ENCODE data around the gene SDCCAG8. TPM values are rescaled to one million over a fixed set of nuclear protein-coding genes. Genes with fewer than 3 reads are reported as not detected.

Gene SDCCAG8
- total RNA-seq, 4 donors from 2014 or later: 24.5 to 52.7 (median 31.7) TPM

- H3K27me3 ChIP-seq: no peaks in the 10 kb centered on the region
- H3K4me1 ChIP-seq: peaks cover 4 to 9% (median 8%) of the 10 kb centered on the region in 4 donors
- WGBS: 68% methylated on average over 4 of the region's 4 CpGs
- H3K9me3 ChIP-seq: no peaks in the 10 kb centered on the region
- H3K27ac ChIP-seq (replicated peaks in 1 of 4): no peak overlapping the region
- H3K4me3 ChIP-seq: no peak overlapping the region
- intact Hi-C loops (cut with DNase I): no loop called here
- H3K36me3 ChIP-seq: peaks cover 0 to 5% (median 0%) of the 10 kb centered on the region in 4 donors
- no peak for TF ChIP-seq EP300 (IDR thresholded peaks at IDR 0.05)
- TF ChIP-seq, protein P1, sequence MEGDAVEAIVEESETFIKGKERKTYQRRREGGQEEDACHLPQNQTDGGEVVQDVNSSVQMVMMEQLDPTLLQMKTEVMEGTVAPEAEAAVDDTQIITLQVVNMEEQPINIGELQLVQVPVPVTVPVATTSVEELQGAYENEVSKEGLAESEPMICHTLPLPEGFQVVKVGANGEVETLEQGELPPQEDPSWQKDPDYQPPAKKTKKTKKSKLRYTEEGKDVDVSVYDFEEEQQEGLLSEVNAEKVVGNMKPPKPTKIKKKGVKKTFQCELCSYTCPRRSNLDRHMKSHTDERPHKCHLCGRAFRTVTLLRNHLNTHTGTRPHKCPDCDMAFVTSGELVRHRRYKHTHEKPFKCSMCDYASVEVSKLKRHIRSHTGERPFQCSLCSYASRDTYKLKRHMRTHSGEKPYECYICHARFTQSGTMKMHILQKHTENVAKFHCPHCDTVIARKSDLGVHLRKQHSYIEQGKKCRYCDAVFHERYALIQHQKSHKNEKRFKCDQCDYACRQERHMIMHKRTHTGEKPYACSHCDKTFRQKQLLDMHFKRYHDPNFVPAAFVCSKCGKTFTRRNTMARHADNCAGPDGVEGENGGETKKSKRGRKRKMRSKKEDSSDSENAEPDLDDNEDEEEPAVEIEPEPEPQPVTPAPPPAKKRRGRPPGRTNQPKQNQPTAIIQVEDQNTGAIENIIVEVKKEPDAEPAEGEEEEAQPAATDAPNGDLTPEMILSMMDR (IDR thresholded peaks at IDR 0.05): no peak
- no peak for TF ChIP-seq POLR2A (IDR thresholded peaks at IDR 0.05; ENCODE audit: low read depth)
- no peak for TF ChIP-seq POLR2AphosphoS5 (IDR thresholded peaks at IDR 0.05)
- no peak for DNase-seq (ENCODE audit: extremely low spot score)
Observed at GRCh38 chr1:243447844-243448243, 192.0 kb downstream of the SDCCAG8 start.

GRCh38 chr1:243449373-243449772, 193.5 kb downstream of the SDCCAG8 start:
- WGBS: 78% methylated on average over 6 of the region's 6 CpGs
- no peak for DNase-seq (ENCODE audit: extremely low spot score)
- intact Hi-C loops (cut with DNase I): no loop called here
- no peak overlapping the region for H3K27ac ChIP-seq (replicated peaks in 1 of 4)
- H3K4me3 ChIP-seq: no peak overlapping the region
- H3K27me3 ChIP-seq: no peaks in the 10 kb centered on the region
- TF ChIP-seq, protein P1 (IDR thresholded peaks at IDR 0.05): no peak
- TF ChIP-seq POLR2A (IDR thresholded peaks at IDR 0.05; ENCODE audit: low read depth) (no peak), POLR2AphosphoS5 (IDR thresholded peaks at IDR 0.05) (no peak), EP300 (IDR thresholded peaks at IDR 0.05) (no peak)
- H3K4me1 ChIP-seq: peaks cover 0 to 5% (median 2%) of the 10 kb centered on the region in 4 donors
- H3K9me3 ChIP-seq: no peaks in the 10 kb centered on the region
- peaks cover 0 to 8% (median 0%) of the 10 kb centered on the region in 4 donors for H3K36me3 ChIP-seq

- TF ChIP-seq, protein P1 (IDR thresholded peaks at IDR 0.05): no peak
- TF ChIP-seq POLR2A (IDR thresholded peaks at IDR 0.05; ENCODE audit: low read depth): no peak
- no peak for TF ChIP-seq POLR2AphosphoS5 (IDR thresholded peaks at IDR 0.05)
- TF ChIP-seq EP300 (IDR thresholded peaks at IDR 0.05): no peak
- no peaks in the 10 kb centered on the region for H3K9me3 ChIP-seq
- peaks cover 0 to 3% (median 0%) of the 10 kb centered on the region in 4 donors for H3K36me3 ChIP-seq
- no peaks in the 10 kb centered on the region for H3K27me3 ChIP-seq
- H3K4me3 ChIP-seq: no peak overlapping the region
- 91% methylated on average over 2 of the region's 2 CpGs for WGBS
- H3K27ac ChIP-seq (replicated peaks in 1 of 4): no peak overlapping the region
- H3K4me1 ChIP-seq: peaks cover 0 to 3% (median 0%) of the 10 kb centered on the region in 4 donors
- intact Hi-C loops (cut with DNase I): no loop called here
- DNase-seq (ENCODE audit: extremely low spot score): no peak
Observed at GRCh38 chr1:243452092-243452491, 196.3 kb downstream of the SDCCAG8 start.

DNA sequence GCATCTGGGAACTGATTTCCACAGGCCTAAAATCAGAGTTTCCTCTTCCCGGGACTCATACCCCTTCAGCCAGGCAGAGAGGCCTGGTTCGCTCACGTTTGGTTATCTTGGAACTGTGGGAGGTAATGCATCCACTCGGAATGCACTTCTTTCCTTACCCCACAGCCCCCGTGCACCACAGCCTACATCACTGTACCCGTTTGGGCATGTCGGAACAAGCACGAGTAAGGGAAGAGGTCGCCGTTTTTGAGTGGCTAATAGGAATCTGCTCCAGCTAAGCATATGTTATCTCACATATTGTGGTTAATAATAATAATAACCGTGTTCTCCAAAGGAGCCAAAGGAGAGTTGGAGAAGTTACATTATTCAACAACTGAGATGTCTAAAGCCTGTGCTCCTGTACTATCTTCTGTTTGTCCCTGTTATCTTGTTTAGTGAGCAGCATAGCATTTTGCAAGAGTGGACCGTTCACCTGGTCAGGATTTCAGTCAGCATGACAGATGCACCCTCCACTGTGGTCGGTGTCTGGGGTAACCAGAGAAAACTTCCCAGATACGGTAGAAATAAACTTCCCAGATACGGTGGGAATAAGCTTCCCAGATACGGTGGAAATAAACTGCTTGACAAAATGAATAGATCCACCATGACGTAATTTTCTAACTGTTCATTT, 198.6 kb downstream of the SDCCAG8 start:
- H3K36me3 ChIP-seq: peaks cover 0 to 3% (median 0%) of the 10 kb centered on the region in 4 donors
- 95% methylated on average over 17 of the region's 17 CpGs for WGBS
- intact Hi-C loops (cut with DNase I): no loop called here

More for the DNA sequence above, 198.6 kb downstream of the SDCCAG8 start:
- no peak for DNase-seq (ENCODE audit: extremely low spot score)
- H3K27ac ChIP-seq (replicated peaks in 1 of 4): no peak overlapping the region
- H3K4me1 ChIP-seq: no peaks in the 10 kb centered on the region
- H3K9me3 ChIP-seq: no peaks in the 10 kb centered on the region
- H3K4me3 ChIP-seq: no peak overlapping the region
- no peaks in the 10 kb centered on the region for H3K27me3 ChIP-seq
- no peak for TF ChIP-seq EP300 (IDR thresholded peaks at IDR 0.05)
- TF ChIP-seq POLR2AphosphoS5 (IDR thresholded peaks at IDR 0.05): no peak
- TF ChIP-seq, protein P1 (IDR thresholded peaks at IDR 0.05): no peak
- no peak for TF ChIP-seq POLR2A (IDR thresholded peaks at IDR 0.05; ENCODE audit: low read depth)

Measured in esophagus muscularis mucosa (tissue), 4 donors.